T-helper 1 cell treated with Interleukin-12 subunit alpha and Interleukin-12 subunit beta and Interleukin-4 antibody, amounts not matched to agents 30 μg/mL and 1 μg/mL, for 36 hours (primary cell): ENCODE measurements around the gene AURKAIP1.

Experiments
- H3K27ac Mint-ChIP-seq: one replicate; pipeline ENCODE4 v1.8.0; 2021; ENCODE audit warnings: mild to moderate bottlenecking, mixed read lengths
- H3K27me3 Mint-ChIP-seq: one replicate; pipeline ENCODE4 v1.8.0; 2021; ENCODE audit warnings: low read depth, mixed read lengths
- H3K36me3 Mint-ChIP-seq: one replicate; pipeline ENCODE4 v1.8.0; 2021; ENCODE audit warnings: low read depth, mixed read lengths
- H3K4me1 Mint-ChIP-seq: one replicate; pipeline ENCODE4 v1.8.0; 2021; ENCODE audit warnings: low read depth, mixed read lengths
- H3K4me3 Mint-ChIP-seq: one replicate; pipeline ENCODE4 v1.8.0; 2021; ENCODE audit warnings: mild to moderate bottlenecking, moderate library complexity, mixed read lengths
- H3K9me3 Mint-ChIP-seq: one replicate; pipeline ENCODE4 v1.8.0; 2021; ENCODE audit warnings: mixed read lengths

The AURKAIP1 gene

GRCh38 chr1:1324524-1325287, 50.3 kb downstream of the AURKAIP1 start, which contains the start of the genes CPTP and INTS11:
CPTP (plus strand) TSS chr1:1324802; CDS start chr1:1326911, 2,109 bp downstream.
INTS11 (minus strand) TSS chr1:1324660; CDS start chr1:1324608, 52 bp downstream.
- peaks cover 6% of the 10 kb centered on the region for H3K36me3 Mint-ChIP-seq
- peaks cover 20% of the 10 kb centered on the region for H3K4me1 Mint-ChIP-seq
- H3K27ac Mint-ChIP-seq, result peak within 1 kb of the TSS; percentile 92
- H3K9me3 Mint-ChIP-seq, result no peaks in the 10 kb centered on the region
- no peaks in the 10 kb centered on the region for H3K27me3 Mint-ChIP-seq
- H3K4me3 Mint-ChIP-seq, result peak within 1 kb of the TSS; percentile 91

- no peak overlapping the region for H3K27ac Mint-ChIP-seq
- H3K4me3 Mint-ChIP-seq, result peak overlapping the region; percentile 91
- no peaks in the 10 kb centered on the region for H3K27me3 Mint-ChIP-seq
- H3K9me3 Mint-ChIP-seq, result no peaks in the 10 kb centered on the region
- peaks cover 20% of the 10 kb centered on the region for H3K4me1 Mint-ChIP-seq
- peaks cover 6% of the 10 kb centered on the region for H3K36me3 Mint-ChIP-seq
Measured at GRCh38 chr1:1324084-1324523, 50.9 kb downstream of the AURKAIP1 start.
